GM23248 (cell line): ENCODE results near the gene ATG2A.

ENCODE experiments used
- EZH2 ChIP-seq: fragments of 200-600 bp; sonication (generic); IDR thresholded peaks from 2 replicates; pipeline ENCODE4 v1.6.1; 2018; ENCODE audit warnings: antibody characterized with exemption, mild to moderate bottlenecking; ENCODE audit not compliant: insufficient read depth, poor library complexity, severe bottlenecking
- EZH2phosphoT487 ChIP-seq: fragments of 200-600 bp; sonication (generic); IDR thresholded peaks from 2 replicates; pipeline ENCODE4 v1.6.1; 2018; ENCODE audit warnings: antibody characterized with exemption, moderate library complexity, mild to moderate bottlenecking, low read depth; ENCODE audit not compliant: insufficient read depth

DNA sequence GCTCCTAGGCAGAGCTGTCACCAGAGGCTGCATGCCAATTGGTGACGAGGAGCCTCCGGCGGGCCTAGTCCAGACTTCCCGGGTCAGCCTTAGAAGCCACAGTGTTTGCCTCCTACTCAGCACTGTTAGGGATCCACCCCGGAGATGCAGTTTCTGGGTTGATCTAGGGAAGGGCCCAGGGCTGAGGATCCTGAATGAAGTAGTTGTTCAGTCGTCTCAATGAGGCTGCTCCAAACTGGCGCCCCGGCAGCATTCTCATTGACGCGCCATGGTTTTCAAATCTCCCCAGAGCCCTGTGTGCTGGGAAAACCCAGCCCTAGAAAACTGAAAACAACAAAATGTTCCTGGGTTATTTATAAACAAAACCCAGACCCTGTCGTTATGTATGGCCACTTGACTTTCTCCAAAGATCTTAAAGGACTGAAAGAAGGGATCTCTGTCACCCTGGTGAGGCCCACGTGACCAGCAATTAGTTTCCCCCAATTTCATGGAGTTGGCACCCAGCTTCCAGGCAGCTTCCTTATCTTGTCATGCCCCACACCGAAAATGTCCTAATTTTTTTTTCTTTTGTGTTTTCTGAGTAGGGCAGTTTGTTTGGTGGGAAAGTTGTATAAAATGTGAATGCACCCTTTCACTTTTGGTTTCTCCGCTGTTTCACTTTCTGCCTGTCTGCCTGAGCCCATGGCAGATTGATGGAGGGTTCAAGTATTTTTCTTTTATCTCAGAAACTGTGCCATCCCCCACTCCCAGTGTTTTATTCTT is 36.6 kb downstream of the ATG2A start:
- TF ChIP-seq EZH2phosphoT487 (no peak), EZH2 (no peak)
